GM19099 (cell line): ENCODE data around the gene ARHGEF26.

Source experiments
- POLR2A ChIP-seq: IDR thresholded peaks from 3 replicates; pipeline ENCODE4 v1.6.1; 2011; ENCODE audit warnings: low read depth; ENCODE audit not compliant: insufficient read length; ENCODE audit errors: extremely low read depth

ARHGEF26 gene

DNA sequence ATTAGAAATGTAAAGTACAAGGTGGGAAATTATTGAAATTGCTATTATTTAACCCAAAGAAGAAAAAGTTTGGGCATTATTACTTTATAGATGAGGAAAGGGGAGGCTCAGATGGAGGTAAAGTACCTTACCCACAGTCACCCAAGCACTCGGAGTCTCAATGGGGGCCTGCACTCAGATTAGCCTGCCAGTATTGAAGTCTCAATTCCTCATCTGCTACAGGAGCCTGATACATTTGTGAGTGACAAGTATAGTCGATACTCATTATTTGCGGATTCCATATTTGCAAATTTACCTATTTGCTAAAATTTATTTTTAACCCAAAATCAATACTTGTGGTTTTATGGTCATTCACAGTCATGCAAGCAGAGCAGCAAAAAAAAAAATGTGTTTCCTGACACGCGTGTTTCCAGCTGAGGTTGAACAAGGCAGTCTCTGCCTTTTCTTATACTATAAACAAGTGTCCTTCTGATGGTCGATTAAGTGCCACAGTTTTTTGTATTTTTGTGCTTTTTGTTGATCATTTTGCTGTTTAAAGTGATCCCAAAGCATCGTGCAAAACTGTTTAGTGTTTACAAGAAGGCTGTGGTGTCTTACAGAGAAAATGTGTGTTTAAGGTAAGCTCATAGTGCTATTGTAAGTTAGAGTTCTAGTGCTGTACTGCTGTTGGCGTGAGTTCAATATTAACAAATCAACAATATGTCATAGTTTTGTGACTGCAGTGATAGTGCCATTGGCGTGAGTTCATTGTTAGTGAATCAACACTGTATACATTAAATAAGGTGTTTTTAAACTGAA, 48.0 kb downstream of the ARHGEF26 start:
- no peak for TF ChIP-seq POLR2A

DNA sequence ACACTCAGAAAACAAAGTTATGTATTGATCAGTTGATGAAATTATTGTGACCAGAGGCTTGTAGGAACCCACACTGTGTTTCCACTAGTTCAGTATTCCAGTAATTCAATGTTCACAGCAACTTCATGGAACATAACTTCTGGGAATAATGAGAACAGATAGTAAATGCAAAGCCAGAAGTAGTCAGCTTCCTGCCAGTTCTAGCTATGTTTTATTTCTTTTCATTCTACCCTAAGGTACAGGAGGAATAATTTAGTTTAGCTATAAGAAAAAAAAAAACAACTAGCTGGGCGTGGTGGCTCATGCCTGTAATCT, 48.6 kb downstream of the ARHGEF26 start:
- no peak for TF ChIP-seq POLR2A

DNA sequence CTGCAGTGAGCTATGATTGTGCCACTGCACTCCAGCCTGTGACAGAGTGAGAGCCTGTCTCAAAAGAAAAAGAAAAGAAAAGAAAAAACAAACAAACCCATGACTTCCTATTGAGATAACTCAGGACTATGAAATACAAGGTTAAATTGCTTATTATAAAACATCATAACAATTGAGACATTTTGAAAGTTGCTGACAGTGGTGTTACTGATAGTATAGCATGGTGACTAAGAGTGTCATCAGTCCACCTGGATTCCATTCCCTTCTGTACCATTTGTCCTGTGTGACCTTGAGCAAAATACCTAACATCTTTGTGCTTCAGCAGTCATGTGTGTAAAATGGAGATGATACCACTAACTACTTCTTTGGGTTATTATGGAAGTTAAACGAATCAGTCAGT, 49.1 kb downstream of the ARHGEF26 start:
- no peak for TF ChIP-seq POLR2A

DNA sequence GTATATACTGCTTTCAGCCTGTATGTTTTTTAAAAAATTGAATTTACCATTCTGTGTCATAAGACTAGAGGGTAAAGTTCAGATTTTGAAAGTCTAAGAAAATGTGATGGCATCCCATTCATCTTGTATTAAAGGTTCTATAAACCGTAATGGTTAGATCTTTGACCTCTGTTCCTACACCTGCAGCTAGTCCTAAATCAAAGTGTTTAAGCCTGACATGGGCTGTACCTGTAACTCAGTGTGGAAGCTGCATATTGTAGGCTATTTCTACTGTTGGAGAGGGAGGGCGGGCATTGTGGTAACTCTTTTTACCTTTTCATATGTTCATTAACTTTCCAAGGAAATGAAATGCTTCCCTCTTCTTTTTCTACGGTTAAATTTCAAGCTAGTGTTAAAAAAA, 53.9 kb downstream of the ARHGEF26 start:
- TF ChIP-seq POLR2A: no peak

DNA sequence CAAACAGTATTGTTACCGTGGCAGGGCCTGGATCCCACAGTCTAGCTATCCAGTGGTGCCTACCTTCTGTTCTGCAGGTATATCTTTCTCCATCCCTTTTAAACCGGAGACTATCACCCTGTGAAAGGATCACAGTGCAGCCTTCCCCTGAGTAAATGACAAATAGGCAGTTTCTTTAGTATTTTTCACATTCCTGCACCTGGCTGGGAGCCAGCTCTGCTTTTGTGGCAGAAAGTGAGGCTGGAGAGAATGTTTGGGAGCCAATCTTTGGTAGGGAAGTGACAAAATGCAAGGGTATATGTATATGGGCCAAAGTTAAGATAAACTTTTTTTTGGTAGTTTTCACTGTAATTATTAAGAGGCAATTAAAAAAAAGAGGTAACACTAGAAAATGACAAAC, 54.8 kb downstream of the ARHGEF26 start:
- no peak for TF ChIP-seq POLR2A

DNA sequence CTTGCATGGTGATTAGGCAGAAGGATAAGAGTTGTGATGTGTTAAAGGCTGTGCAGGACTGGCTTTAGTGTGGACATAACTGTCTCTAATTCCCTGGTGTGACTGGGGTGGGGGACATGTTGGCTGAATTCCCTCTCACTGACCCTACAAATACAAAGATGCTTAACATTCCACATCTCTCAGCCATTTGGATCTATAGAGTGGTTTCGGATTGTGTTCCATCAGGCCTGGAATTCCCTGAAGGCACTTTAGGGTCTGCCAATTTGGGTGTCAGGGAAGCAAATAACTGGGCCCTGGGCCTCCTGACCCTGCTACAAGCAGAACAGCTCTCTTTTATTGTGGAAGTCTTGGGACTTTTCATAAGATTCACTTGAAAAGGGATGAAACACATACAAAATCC, 56.2 kb downstream of the ARHGEF26 start:
- TF ChIP-seq POLR2A: no peak

DNA sequence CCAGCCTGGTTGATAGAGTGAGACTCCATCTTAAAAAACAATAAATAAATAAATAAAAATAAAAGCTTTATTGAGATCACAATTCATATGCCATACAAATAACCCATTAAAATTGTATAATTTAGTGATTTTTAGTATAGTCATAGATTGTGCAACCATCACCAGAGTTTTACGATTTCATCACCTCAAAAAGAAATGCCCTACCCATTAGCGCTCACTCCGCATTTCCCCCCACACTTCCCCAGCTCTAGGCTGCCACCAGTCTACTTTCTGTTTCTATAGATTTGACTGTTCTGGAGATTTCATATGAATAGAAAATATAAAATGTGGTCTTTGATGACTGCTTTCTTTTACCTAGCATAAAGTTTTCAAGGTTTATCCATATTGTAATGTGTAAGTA, 57.0 kb downstream of the ARHGEF26 start:
- no peak for TF ChIP-seq POLR2A

DNA sequence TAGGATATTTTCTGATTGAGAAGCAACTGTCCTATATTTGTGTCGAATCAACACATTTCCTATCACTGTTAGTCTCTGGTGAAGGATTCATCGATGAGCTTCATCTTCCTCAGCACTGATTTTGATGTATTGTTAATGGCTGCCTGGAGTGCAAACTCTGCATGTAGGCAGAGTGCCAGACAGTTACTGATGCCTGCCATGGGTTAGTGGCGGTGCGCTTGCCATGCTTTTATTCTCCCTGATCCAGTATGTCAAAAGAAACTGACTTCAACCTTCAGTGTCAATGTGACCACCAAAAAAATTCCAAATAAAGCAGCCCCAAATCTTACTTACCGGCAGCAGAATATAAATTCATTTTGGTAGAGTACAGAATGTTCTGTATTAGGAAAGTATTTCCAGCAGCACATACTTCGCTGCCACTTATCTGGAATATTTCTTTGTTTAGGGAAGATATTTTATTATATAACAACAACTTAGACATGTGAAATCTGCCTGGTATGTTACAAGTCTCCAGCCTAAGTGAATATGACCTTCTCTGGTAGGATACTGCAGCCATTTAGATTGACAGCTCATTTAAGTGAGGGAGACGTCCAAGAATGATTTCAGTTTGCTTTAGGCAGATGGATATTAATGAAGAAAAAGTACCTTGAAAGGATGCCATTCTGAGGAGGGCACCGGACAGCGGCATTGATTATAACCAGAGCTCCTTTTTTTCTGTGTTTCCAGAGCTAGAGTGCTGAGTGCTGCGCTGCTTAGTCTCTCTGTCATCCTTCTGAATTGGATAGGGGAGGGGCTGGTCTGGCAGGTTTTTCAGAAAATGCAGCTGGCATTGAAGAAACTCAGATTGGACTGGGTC, 59.9 kb downstream of the ARHGEF26 start:
- no peak for TF ChIP-seq POLR2A

DNA sequence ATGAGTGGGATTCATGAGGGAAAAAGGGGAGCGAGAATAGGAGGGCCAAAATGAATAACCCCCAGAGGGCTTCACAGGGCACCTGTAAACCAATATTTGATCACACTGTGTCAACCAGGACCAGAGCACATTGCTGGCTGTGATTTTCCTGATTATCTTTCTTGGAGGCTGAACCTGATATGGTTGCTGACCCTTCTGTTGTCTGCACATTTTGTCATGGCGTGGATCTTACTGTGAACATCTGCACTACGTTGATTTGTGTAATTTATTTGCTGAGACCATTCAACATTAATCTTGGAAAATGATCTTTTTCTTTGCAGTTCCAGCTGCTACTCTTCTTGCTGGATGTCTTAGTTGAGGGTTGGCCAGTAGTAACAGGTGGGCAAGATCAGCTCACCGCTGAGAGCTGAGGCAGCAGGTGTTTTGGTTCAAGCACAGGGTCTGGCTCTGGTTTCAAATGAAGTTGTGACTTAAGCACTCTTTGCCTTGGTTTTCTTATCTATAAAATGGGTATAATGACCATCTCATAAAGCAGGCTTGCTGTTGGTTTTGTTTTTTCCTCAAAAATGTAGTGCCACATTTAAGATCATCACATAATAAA, 61.2 kb downstream of the ARHGEF26 start:
- TF ChIP-seq POLR2A: no peak

DNA sequence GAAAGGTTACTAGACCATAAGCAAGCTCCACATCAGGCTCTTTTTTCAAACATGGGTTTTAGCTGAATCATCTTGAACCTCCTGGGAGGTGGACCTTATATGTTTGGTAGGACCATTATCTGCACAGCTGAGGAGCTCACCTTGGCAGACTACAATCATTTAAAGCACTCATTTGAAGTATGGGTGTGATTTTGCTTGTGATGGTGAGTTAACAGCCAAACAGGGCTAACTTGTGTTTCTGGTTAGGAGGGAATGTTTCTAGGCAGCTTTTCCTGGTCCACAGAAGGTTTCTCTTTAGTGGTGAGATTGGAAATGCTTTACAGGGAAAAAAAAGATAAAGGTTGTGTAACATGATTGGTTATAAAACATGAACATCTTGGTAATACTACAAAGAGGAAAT, 61.8 kb downstream of the ARHGEF26 start:
- no peak for TF ChIP-seq POLR2A

DNA sequence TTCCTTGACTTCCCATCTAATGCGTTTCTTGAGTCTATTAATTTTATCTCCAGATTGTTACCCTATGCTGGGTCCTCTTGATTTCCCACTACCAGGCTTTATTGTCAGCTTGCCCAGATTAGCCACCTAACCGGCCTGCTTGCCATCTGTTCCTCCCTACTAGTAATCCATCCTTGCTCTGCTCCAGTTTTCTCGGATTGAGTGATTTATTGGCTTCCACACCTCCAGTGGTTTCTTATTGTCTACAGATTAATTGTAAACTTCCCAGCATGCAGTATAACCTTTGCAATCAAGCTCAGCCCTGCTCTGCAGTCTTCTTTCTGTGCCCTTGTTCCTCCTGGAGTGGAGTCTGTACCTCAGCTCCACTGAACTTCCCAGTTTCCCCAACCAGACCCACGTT, 63.4 kb downstream of the ARHGEF26 start:
- TF ChIP-seq POLR2A: no peak

DNA sequence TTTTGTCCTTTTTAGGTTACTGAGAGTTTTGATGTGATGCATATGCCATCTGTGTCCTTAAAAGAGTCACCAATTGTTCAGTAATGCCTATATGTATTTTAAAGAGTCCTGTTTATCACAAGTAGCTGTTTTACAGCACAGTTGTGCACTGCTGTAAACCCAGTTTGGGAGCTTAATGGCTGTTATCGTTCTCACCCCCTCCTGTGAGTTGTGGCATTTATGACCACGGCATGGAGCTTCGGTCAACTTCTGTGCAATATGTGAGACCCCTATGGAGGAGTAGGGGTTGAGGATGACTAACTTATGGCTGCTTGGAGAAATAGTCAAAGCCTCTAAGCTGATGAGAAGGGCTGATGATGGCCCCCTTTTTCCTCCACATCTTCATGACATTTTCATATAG, 67.2 kb downstream of the ARHGEF26 start:
- TF ChIP-seq POLR2A: no peak

DNA sequence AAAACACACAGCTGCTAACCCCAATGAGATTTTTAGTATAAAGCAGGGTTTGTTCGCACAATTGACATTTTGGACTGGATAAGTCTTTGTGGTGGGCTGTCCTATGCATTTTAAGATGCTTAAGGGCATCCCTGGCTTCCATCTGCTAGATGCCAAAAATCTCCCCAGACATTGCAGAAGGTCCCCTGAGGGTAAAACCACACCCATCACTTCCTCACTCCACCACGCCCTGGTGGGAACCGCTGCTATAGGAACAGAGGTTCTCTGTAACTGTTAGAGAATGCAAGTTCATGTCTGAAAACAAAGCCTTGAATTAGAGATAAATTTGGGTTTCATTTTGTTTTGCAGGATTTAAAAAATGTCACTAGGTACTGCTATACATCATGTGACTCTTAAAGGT, 67.7 kb downstream of the ARHGEF26 start:
- no peak for TF ChIP-seq POLR2A

DNA sequence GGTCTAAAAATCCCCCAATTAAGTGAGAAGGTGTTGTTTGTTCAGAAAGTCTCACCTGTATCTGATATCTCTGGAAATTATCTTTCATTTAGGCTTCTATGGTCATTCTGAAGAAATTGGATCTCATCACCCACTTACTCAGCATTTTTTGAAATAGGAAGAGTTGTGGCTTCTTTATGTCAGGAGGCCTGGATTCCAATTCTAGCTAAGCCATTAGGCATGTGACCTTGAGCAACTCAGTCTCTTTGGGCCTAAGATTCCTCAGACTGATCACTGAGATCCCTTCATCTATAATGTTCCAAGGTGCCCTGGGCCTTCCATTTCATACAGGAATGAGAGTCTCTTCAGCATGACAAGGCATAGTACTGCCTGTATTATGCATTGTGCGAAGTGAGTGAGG, 70.3 kb downstream of the ARHGEF26 start:
- TF ChIP-seq POLR2A: no peak

DNA sequence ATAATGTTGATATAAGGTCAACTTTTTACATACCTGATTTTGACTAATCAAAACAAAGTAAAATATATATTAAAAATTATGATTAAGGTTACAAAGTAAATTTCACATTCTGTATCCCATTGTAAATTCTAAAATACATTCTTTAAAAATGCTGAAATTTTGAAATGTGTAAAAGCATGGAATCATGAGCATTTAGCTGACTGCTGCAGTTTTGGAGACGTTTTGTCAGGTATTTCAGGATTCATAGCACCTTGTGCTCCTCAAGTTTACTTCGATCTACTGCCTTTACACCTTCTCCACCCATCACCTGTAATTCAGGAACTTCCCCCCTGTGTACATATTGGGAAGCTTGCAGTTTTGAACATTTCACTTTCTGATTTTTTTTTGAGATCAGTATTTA, 71.0 kb downstream of the ARHGEF26 start:
- TF ChIP-seq POLR2A: no peak

DNA sequence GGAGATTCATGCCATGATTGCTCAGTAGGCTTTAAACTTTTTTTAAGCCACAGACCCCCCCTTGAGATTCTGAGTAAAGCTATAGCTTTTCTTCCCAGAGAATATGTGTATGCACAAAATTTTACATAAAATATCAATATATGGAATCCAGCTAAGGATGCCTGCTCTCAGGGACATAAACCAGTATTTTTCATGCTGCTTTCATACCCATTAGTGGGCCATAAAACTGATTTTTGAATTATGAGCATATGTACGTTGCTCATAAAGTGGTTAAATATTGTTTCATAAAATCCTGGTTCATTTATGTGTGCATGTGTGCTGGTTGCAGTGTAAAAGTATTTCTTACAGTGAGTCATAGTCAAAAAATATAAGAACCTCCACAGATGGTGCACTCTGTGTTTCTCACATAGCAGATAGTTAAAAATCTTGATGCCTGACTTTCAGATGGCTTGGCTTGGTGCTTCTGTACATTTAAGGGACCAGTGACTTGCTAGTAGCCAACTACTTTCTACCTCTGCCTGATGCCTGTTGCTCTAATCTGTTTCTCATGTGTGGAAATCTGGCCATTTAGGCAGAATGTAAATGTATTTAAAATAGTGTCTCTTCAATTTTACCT, 71.9 kb downstream of the ARHGEF26 start:
- TF ChIP-seq POLR2A: no peak

DNA sequence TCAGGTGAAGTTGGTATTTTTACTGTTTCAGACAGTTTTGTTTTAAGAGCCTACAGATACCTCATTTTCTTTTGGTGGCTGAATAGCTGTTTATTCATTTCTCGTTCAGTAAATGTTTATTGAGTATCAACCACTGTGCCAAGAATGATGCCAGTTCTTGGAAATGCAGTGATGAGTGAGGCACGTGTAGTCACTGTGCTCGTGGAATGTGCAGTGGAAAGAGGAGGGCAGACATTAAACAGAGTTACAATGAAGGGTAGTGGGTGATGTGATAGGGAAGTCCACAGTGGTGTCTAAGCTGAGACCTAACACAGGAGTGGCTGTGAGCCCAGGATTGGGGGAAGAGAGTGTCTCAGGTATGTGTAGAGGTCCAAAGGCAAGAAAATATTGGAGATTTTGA, 73.7 kb downstream of the ARHGEF26 start:
- TF ChIP-seq POLR2A: no peak
